IPS-18c (cell line): ENCODE measurements around the gene RAB6C.
A peak's percentile ranks its signal among the peaks of the same experiment; 100 is the strongest.
"Not testable (repeated sequence)": the region's sequence is repeated elsewhere in the genome, so short reads cannot be mapped to it uniquely, and the experiment has no call there.

Experiments used
- H3K4me3 ChIP-seq: 2 replicates; pipeline ENCODE4 v1.7.0; 2013; ENCODE audit warnings: low read depth, mild to moderate bottlenecking, low read length, moderate library complexity; ENCODE audit not compliant: insufficient read depth
- H3K9me3 ChIP-seq: one replicate; pipeline ENCODE4 v1.6.1; 2013; ENCODE audit warnings: mild to moderate bottlenecking, low read length, moderate library complexity; ENCODE audit not compliant: control insufficient read depth, insufficient read depth

The RAB6C gene

DNA sequence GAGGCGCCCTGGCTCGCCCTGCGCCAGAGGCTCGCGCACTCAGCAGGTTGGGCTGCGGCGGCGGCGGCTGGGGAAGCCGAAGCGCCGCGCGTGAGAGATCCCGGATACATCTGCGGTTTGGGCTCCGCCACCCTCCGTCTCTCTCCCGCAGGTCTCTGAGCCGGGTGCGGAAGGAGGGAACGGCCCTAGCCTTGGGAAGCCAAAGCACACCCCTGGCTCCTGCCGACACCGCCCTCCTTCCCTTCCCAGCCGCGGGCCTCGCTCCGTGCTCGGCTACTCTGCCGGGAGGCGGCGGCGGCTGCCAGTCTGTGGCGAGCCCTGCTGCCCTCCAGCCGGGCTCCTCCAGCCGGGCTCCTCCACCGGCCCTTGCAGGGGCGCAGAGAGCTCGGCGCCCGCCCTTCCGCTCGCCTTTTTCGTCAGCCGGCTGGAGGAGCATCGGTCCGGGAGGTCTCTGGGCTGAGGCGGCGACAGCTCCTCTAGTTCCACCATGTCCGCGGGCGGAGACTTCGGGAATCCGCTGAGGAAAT, at the start of gene RAB6C:
Gene RAB6C, plus strand, starts transcription at position 38 of the 527 bp plus-strand sequence. Its CDS starts 450 bp downstream, at position 488.
- not testable (repeated sequence) for H3K9me3 ChIP-seq
- H3K4me3 ChIP-seq, result peak within 1 kb of the TSS; percentile 52; the same call in 1 of the 2 replicates

DNA sequence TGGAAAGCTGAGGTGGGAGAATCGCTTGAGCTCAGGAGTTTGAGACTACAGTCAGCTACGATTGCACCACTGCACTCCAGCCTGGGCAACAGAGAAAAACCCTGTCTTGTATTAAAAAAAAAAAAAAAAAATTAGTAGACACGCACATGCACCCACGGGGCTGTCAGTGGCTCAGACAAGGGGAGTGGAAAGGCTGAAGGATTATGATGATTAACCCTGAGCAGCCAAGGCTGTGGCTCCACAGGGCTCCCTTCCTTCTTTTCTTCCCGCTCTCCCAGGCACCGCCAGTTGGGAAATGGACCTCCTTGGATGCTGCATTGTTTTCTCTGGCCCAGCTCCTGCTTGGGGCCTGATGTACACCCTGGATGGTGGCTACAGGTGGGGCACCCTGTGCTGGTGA, 49.0 kb upstream of the RAB6C start:
- Histone ChIP-seq H3K9me3 (peaks cover 2% of the 10 kb centered on the region), H3K4me3 (no peak overlapping the region)

DNA sequence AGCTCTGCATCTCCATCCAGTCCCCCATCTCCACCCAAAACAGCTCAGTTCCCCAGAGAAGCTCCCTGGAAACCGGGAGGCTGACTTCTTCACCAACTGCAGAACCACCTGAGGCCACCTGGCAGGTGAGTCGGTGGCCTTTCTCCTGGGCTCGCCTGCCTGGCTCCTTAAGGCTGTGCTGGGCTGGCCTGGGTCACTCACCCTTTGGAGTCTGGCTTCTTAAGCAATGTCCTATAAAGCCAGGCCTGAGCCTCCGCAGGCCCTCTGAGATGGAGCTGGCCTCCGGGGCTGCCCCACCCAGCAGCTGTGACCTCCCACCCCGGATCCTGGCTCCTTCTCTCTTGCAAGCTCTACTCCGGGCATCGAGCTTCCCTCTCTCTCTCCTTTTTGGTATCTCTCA, 46.1 kb upstream of the RAB6C start:
- not testable (repeated sequence) for H3K4me3 ChIP-seq, H3K9me3 ChIP-seq

DNA sequence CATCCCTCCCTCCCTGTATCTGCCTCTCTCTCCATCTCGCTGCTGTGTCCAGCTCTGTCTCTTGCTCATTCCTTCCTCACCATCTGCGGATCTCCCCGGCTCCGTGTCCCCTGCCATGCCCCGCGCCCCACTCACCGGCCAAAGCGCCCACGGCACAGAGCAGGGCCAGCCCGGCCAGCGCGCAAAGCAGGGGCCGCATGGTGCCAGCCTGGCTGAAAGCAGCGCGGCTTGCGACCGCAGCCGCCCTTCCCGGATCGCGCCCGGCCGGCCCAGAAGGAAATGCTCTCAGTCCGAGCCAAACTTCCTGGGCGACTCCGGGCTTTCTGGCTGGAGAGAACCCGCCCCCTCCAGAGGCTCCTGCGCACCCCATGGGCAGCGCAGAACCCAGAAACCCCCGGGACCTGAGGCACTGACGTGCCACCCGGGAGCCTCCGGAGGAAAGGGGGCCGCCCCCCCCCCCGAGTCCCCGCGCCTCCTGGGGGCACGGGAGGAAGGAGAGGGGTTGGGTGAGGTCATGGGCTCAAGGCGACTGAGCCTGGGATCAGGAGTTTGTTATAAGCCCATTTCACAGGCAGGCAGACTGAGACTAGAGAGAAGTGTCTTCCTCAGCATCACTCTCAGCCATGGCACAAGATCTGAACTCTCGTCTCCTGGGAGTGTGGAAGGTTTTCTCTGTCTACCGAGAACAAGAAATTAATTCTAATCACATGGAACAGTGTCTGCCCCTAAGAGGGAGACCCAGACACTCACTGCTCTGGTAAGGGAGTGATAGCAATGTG, 45.2 kb upstream of the RAB6C start:
- no peaks in the 10 kb centered on the region for H3K9me3 ChIP-seq
- peak overlapping the region; percentile 43; the same call in 1 of the 2 replicates for H3K4me3 ChIP-seq

DNA sequence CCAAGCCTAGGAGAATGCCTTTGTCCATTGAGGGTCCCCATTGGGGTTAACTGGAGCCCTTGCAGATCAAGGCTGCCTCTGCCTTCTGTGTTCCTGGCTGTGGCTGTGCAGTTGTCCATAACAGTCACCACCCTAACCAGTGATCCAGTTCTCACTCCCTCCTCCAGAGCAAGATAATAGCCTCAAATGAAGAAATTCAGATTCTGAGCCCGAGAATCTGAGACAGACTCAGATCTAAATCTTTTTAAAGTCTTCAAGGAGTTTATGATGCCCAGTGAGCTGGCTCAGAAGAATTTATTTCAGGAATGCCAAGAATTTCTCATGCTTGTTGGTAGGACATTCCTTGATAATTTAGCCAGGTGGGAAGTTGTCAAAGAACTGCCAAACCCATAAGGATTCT, 44.3 kb upstream of the RAB6C start:
- no peaks in the 10 kb centered on the region for H3K9me3 ChIP-seq

DNA sequence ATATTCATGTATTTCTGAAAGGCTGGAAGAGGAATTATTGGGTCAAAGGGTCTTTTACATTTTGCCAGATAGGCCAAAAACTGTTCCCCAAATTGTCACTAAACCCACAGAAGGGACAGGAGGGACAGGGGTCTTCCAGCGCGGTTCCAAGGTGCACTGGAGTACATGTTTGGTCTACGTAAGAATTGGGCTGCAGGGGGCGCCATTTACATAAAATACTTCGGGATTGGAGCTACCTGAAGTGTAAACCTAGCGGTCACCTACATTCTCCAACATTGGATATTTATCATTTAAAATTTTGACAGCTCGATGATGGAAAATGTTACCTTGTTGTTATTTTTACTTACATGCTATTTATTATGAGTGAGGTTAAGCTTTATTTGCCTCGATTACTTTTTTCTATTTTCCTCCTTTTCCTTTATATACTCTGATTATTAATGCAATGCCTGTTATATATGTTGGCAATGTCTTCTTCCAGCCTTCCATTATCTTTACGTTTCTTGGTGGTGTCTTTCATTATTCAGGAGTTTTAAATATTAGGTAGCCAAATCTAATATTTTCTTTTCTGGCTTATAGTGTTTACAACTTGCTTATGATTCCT, 43.0 kb upstream of the RAB6C start:
- no peak overlapping the region for H3K4me3 ChIP-seq
- no peaks in the 10 kb centered on the region for H3K9me3 ChIP-seq

More for the DNA sequence above, 44.3 kb upstream of the RAB6C start:
- no peak overlapping the region for H3K4me3 ChIP-seq

DNA sequence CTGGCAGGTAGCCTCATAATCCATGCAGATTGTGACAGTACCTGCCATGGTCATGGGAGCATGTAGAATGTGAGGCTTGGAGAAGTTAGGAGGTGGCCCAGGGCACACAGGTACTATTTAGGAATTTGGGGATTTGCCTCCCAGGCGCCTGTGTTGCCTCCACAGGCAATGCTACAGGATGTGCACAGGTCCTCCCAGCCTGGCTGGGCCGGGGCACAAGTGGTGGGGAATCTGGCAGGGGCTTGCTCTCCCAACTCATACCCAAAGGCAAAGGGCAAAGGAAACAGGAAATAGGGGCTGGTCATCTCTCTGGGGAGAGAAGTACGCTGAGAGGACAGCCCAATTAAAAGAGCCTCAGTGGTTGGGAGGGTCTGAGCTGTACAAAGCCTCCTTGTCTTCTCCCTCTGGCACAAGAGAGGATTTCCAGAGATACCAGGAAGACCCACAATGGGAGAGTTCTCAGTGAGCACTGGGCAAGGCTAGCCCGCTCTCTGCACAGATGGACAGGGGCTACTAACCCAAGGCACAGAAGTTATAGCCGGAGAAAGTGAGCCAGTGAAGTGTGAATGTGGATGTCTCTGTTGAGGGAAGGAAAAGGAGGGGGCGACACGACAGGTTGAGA, 40.5 kb upstream of the RAB6C start:
- not testable (repeated sequence) for H3K4me3 ChIP-seq, H3K9me3 ChIP-seq

DNA sequence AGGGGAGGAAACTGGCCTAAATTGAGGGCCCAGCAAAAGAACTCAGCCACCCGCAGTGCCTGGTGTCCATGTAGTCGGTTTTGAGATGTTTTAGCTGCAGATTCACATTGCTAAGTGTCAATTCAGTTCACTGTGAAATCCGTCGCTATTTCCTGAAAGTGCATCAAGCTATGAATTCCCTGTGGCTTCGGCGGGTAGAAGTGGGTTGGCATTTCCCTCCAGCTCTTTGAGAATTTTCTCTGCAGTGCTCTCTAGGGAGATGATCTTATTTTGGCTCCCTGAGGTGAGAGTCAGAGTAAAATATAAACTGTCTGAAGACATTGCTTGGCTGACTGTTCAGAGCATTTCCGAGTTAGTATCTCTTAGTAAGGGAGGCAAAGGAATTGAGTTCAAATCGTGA, 36.0 kb upstream of the RAB6C start:
- not testable (repeated sequence) for H3K9me3 ChIP-seq, H3K4me3 ChIP-seq

DNA sequence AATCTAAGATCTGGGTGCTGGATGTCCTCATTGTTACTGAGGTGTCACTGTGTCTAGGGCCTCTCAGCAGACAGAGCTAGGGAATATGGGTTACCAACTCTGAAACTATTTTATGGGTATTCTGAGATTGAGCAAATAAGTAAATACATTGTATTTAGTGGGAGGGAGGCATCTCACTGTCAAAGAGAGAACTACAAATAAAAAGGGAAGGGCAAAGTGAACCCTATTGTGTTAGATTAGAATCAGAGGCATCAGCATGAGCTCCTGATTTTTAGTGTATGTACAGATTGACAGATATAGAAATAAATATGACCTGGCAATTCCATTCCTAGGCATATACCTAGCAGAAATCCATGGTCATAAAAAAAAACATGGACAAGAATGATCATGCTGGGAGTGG, 33.9 kb upstream of the RAB6C start:
- no peaks in the 10 kb centered on the region for H3K9me3 ChIP-seq

DNA sequence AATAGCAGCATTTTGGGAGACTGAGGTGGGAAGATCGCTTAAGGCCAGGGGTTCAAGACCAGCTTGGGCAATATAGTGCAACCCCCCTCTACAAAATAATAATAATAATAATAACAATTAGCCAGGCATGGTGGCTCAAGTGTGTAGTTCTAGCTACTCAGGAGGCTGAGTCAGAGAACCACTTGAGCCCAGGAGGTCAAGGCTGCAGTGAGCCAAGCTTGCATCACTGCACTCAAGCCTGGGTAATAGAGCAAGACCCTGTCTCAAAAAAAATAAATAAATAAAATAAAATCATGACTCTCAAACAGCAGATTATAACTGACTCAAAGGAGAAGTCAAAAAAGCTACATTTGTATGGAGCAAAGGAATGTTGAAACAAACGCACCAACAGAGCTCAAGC, 31.8 kb upstream of the RAB6C start:
- H3K4me3 ChIP-seq, H3K9me3 ChIP-seq: not testable (repeated sequence)

More for the DNA sequence above, 33.9 kb upstream of the RAB6C start:
- H3K4me3 ChIP-seq, result no peak overlapping the region

DNA sequence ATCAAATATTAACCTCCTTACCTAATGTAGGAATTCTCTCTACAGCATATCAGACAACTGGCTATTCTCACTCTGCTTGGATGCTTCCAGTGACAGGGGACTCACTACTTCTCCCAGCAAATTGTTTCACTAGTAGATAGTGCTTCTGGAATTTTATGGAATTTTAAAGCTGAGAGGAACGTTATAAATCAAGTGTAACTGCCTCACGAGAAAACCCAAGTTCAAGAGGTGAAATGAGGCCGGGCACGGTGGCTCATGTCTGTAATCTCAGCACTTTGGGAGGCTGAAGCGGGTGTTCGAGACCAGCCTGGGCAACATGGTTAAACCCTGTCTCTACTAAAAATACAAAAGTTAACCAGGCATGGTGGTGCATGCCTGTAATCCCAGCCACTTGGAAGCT, 23.3 kb upstream of the RAB6C start:
- H3K9me3 ChIP-seq, result not testable (repeated sequence)

DNA sequence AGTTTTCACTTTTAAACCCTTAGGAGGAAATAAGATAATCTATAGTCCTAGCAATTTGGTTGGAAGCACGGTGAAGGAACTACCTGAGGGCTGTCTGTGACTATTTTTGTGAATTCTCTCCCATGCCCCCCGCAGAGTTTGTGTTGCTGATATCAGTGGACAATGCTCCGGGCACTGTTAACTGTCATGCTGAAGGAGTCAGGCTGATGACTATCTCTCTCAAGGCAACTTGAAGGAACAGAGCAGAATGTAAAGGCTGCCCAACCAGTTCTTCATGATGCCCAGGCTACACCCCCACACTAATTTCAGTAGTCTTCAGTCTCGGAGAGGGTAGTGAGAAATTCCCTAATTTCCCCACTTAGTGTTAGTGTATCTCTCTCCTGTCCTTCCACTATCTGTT, 21.6 kb upstream of the RAB6C start:
- Histone ChIP-seq H3K9me3 (no peaks in the 10 kb centered on the region), H3K4me3 (no peak overlapping the region)

More for the DNA sequence above, 23.3 kb upstream of the RAB6C start:
- not testable (repeated sequence) for H3K4me3 ChIP-seq

DNA sequence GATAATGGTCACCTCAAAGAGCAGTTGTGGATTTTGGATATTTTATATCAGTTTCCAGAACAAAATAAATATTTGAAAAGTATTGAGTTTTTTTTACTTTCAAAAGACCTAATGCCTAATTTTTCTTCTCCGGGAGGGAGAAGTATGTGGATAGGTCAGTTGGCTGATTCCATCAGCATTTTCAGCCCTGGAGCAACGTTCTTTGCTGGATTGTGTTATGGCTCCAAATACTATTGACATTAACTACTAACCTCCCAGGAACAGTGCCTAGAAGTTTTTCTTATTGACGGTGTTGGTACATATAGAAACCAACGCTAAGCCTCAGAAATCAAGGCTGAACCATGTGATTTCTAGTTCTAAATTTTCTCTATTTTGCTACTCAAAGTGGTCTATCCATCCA, 20.7 kb upstream of the RAB6C start:
- not testable (repeated sequence) for H3K4me3 ChIP-seq, H3K9me3 ChIP-seq

DNA sequence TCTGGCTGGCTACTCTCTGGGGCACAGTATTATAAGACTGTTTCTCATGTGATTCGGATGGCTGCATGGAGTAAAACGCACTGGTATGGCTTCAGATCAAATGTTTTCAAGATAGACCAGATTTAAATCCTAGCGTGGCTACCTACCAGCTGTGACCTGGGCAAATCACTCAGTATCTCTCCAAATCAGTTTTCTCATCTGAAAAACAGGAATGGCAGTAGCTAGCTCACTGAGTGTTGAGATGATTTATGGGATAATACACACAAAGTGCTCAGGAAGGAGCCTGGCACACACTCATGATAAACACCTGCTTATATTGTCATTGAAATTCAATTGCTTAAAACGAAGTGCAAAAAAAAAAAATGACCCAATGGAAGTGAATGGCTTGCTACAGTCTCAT, 10.9 kb upstream of the RAB6C start:
- not testable (repeated sequence) for H3K9me3 ChIP-seq, H3K4me3 ChIP-seq

DNA sequence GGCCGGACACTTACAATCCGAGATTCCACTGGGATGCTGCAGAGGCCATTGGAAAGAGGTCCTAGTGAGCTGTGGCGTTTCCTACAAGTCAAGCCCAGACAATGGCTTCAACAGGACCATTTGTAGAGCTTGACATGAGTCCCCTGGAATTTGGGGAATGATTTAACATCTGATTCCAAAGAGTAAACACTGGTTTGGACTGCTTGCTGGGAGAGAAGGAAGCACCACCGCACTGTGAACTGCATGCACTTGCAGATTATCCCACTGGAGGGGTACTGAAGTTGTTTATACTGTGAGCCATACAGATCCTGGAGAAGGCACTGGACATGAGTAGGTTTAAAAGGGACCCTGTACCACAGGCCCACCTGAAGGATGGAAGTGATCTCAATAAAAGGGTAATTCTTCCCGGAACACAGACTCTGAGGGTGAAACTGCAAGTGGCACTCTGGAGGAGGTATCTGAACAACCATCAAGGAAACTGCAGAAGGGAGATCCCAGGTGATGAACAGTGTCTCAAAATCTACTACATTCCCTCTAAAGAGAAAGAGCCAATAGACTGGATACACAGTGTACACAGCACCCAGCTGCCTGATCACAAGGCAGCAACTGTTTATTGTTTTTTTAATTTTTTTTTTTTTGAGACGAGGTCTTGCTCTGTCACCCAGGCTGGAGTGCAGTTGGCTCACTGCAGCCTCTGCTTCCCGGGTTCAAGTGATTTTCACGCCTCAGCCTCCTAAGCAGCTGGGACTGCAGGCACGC, 4.3 kb upstream of the RAB6C start:
- Histone ChIP-seq H3K9me3 (no peaks in the 10 kb centered on the region), H3K4me3 (no peak overlapping the region)

DNA sequence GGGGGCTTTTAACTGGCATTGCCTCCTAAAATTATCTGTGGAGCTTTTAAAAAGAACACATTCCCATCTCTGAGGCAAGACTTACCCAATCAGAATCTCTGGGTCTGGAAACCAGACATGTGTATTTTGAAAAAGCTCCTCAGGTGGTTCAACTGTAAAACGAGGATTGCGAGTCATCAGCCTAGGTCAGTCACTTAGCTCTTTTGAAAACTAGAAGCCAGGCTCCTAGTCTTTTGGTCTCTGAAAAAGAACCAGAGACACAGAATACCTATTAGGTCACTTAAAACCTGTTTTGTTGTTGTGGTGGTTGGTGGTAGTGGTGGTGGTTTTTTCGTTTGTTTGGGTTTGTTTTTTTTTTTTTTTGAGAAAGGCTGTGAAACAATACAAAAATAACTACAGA, 2.5 kb upstream of the RAB6C start:
- H3K9me3 ChIP-seq, result not testable (repeated sequence)

DNA sequence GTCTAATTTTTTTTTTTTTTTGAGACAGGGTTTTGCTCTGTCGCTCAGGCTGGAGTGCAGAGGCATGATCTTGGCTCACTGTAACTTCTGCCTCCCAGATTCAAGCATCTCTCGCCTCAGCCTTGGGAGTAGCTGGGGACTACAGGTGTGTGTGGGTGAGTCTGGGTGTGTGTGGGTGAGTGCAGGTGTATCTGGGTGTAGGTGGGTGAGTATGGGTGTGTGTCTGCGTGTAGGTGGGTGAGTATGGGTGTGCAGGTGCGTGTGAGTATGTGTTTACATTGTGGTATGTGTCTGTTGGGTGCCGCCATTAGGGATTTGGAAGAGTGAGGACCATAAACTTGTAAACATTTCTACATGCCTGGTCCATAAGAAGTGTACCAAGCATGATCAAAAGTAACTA, 1.5 kb upstream of the RAB6C start:
- H3K4me3 ChIP-seq, result no peak overlapping the region
- no peaks in the 10 kb centered on the region for H3K9me3 ChIP-seq

More for the DNA sequence above, 2.5 kb upstream of the RAB6C start:
- not testable (repeated sequence) for H3K4me3 ChIP-seq
